Measurements from ENCODE around the gene LIN52.

GRCh38 chr14:74109369-74109768 lies 24.6 kb downstream of the LIN52 start:
- TF ChIP-seq ZBTB1 (CRISPR knock-in tag; IDR thresholded peaks at IDR 0.05; ENCODE audit: borderline replicate concordance) (no peak), JUND (CRISPR knock-in tag; IDR thresholded peaks at IDR 0.05) (no peak), CTCF (CRISPR knock-in tag; IDR thresholded peaks at IDR 0.05) (no peak), SMARCC2 (IDR thresholded peaks at IDR 0.05) (no peak), THRA (CRISPR knock-in tag; IDR thresholded peaks at IDR 0.05; ENCODE audit: borderline replicate concordance) (no peak), THAP11 (CRISPR knock-in tag; IDR thresholded peaks at IDR 0.05) (no peak), ZBTB26 (CRISPR knock-in tag; IDR thresholded peaks at IDR 0.05; ENCODE audit: borderline replicate concordance) (no peak), MLLT10 (CRISPR knock-in tag; IDR thresholded peaks at IDR 0.05) (no peak), ZNF160 (CRISPR knock-in tag; IDR thresholded peaks at IDR 0.05) (no peak), YY1 (IDR thresholded peaks at IDR 0.05; ENCODE audit: insufficient read depth, insufficient replicate concordance, low read depth, low read length) (no peak), POLR2AphosphoS5 (IDR thresholded peaks at IDR 0.05; ENCODE audit: low read depth, low read length) (no peak), POLR2A (IDR thresholded peaks at IDR 0.05; ENCODE audit: insufficient read depth in 1 of 2, low read depth in 2 of 2, low read length in 2 of 2) (no peak)

Measured in HepG2 (cell line).